HepG2 (cell line): ENCODE data around the gene LARP1. TPM values are rescaled to one million over a fixed set of nuclear protein-coding genes. Genes with fewer than 3 reads are reported as not detected.

ENCODE experiments used
- ATF2 ChIP-seq: sonication (generic); formaldehyde crosslinking; IDR thresholded peaks from 2 replicates; pipeline ENCODE4 v1.4.0; 2020; ENCODE audit warnings: missing genetic modification reagents
- FOSL2 ChIP-seq: sonication (generic); formaldehyde crosslinking; IDR thresholded peaks from 2 replicates; pipeline ENCODE4 v1.4.0; 2020; ENCODE audit warnings: missing genetic modification reagents
- NFAT5 ChIP-seq: sonication (generic); formaldehyde crosslinking; IDR thresholded peaks from 2 replicates; pipeline ENCODE4 v1.4.0; 2020; ENCODE audit warnings: missing genetic modification reagents
- NFRKB ChIP-seq: fragments of 450-650 bp; IDR thresholded peaks from 2 replicates; pipeline ENCODE4 v1.6.1; 2017
- SCMH1 ChIP-seq: sonication (generic); formaldehyde crosslinking; IDR thresholded peaks from 2 replicates; pipeline ENCODE4 v1.9.0; 2021; ENCODE audit warnings: missing genetic modification reagents, mild to moderate bottlenecking, borderline replicate concordance
- TAF1 ChIP-seq: sonication (generic); formaldehyde crosslinking; IDR thresholded peaks from 2 replicates; pipeline ENCODE4 v1.4.0; 2020; ENCODE audit warnings: missing genetic modification reagents
- TFAP4 ChIP-seq: sonication (generic); IDR thresholded peaks from 2 replicates; pipeline ENCODE4 v1.6.1; 2016; ENCODE audit warnings: low read depth, borderline replicate concordance
- THAP11 ChIP-seq: IDR thresholded peaks from 2 replicates; pipeline ENCODE4 v1.6.1; 2016; ENCODE audit warnings: missing biosample characterization, missing genetic modification reagents
- ZNF407 ChIP-seq: sonication (generic); formaldehyde crosslinking; IDR thresholded peaks from one replicate; pipeline ENCODE4 v1.5.1; 2020; ENCODE audit warnings: mild to moderate bottlenecking, missing genetic modification reagents; ENCODE audit errors: not compliant biosample characterization
- ZNF451 ChIP-seq: sonication (generic); formaldehyde crosslinking; IDR thresholded peaks from 2 replicates; pipeline ENCODE4 v1.5.0; 2020; ENCODE audit warnings: mild to moderate bottlenecking, missing genetic modification reagents
- ZNF839 ChIP-seq: sonication (generic); formaldehyde crosslinking; IDR thresholded peaks from 2 replicates; pipeline ENCODE4 v1.4.0; 2020; ENCODE audit warnings: missing genetic modification reagents, mild to moderate bottlenecking, borderline replicate concordance
- ZSCAN31 ChIP-seq: sonication (generic); formaldehyde crosslinking; IDR thresholded peaks from 2 replicates; pipeline ENCODE4 v1.5.0; 2020; ENCODE audit warnings: low read depth, mild to moderate bottlenecking, missing genetic modification reagents
- polyA plus RNA-seq, 8 experiments: library from polyadenylated mRNA; depleted of rRNA in 3 of 8; stranded (reverse) in 7 of 8; unstranded in 1 of 8; fragments of >200 nt; fragmentation: Illumina TruSeq in 4 of 8; extraction: Trizol in 4 of 8; gene quantifications; 2 replicates each; pipeline versions ENCODE4 v1.2.1 to v1.2.3, GENCODE V29; 2011 to 2016; ENCODE audit warnings: low read depth in 4 of 8, missing spikeins in 1 of 8, mixed read lengths in 1 of 8; ENCODE audit not compliant: insufficient read depth in 1 of 8
- total RNA-seq, 5 experiments: library from RNA; depleted of rRNA; stranded (reverse); fragments of >200 nt; fragmentation: Illumina TruSeq; extraction: Trizol; gene quantifications; 2 replicates each; pipeline ENCODE4 v1.2.3, GENCODE V29; 2016; ENCODE audit warnings: low read depth in 1 of 5

The LARP1 gene
- total and polyA plus RNA-seq, 2 of the 13 experiments (the other 11 are each of a cell fraction or from before 2014, with no cell fraction given), result 45.2 to 61.4 TPM

- peak; percentile 64; the same call in 1 of the 2 replicates for TF ChIP-seq TFAP4
- peak; percentile 46; the same call in 1 of the 2 replicates for TF ChIP-seq ZSCAN31
- TF ChIP-seq ATF2 (CRISPR knock-in tag), result peak; percentile 70; the same call in 1 of the 2 replicates
- no peak for TF ChIP-seq ZNF407
- TF ChIP-seq NFRKB, result no peak
- TF ChIP-seq NFAT5 (CRISPR knock-in tag), result no peak
- TF ChIP-seq TAF1 (CRISPR knock-in tag), result no peak
- TF ChIP-seq ZNF839 (CRISPR knock-in tag), result no peak
- TF ChIP-seq THAP11 (CRISPR knock-in tag), result peak; percentile 74
- TF ChIP-seq SCMH1, result no peak
- no peak for TF ChIP-seq ZNF451
- TF ChIP-seq FOSL2, result peak; percentile 61
These were observed 467 bp upstream of the LARP1 start (continued) for GRCh38 chr5:154754460-154755360.
